Loucy (cell line): ENCODE results near the gene BEST1.

Source experiments
- CTCF ChIP-seq: fragments of 200-600 bp; sonication (generic); conservative IDR thresholded peaks from 2 replicates; pipeline ENCODE4 v1.5.1; 2014; ENCODE audit warnings: mild to moderate bottlenecking, antibody characterized with exemption, low read length
- EZH2phosphoT487 ChIP-seq: fragments of 200-600 bp; IDR thresholded peaks from 2 replicates; pipeline ENCODE4 v1.6.1; 2018; ENCODE audit warnings: antibody characterized with exemption, mild to moderate bottlenecking, moderate library complexity, borderline replicate concordance

DNA sequence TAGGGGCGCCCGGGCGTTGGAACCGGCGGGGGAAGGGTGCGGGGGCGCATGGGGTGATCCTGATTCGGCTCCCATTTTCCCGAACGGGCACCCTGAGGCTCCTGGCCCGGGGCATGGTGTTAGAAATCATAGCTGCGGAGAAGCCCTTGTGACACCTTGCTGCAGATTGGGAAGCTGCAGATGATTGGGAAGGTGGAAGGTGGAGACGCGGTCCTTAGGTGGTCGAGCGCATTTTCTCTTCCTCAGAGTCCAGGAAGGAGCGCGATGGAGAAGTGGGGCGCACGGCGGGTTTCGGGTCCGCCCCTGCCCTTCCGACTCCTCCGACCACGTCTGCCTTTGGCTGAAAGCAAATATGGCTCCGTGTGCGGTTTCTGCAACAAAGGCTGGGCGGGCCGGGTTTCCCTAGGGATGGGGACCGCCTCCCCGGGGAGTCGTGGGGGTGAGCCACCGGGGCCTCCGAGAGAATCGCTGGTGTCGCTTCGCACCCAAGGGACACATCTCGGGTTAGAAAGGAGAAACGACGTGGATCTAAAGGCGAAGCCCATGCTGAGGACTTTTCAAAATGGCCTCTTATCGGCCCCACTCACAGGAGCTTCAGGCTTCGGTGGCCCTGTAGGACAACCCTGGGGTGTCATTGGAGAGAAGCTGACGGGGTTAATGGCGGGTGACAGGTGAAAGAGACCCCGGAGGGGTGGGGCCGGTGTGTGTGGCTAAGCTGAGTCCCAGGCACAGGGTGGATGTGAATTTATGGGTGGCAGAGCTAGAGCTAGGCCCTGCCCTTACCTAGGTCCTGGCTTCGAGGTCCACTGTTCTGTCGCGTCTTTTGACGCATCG, 18.0 kb downstream of the BEST1 start:
- TF ChIP-seq CTCF: no peak
- TF ChIP-seq EZH2phosphoT487: no peak
